CD14-positive monocyte (primary cell): Measurements from ENCODE around the gene PLEKHA7. TPM values are rescaled to one million over a fixed set of nuclear protein-coding genes. Genes with fewer than 3 reads are reported as not detected.

Source experiments
- DNase-seq, 3 donors: peaks; one replicate each; pipeline ENCODE4 v3.0.0-alpha.2; 2011 to 2022
- H2AFZ ChIP-seq: 2 replicates; pipeline ENCODE4 v1.6.0; 2012; ENCODE audit warnings: mild to moderate bottlenecking, low read depth, low read length, inconsistent platforms; ENCODE audit not compliant: insufficient read depth, poor library complexity, severe bottlenecking
- H3K27ac ChIP-seq, 2 donors: 1 replicate in 1 of 2; 2 replicates in 1 of 2; pipeline ENCODE4 v1.5.1; 2012 to 2013; ENCODE audit warnings: low read length in 2 of 2, control low read depth in 1 of 2, inconsistent platforms in 1 of 2, low read depth in 1 of 2, mild to moderate bottlenecking in 1 of 2
- H3K27me3 ChIP-seq, 2 donors: one replicate each; pipeline versions ENCODE4 v1.6.0 to v1.6.1; 2011 to 2013; ENCODE audit warnings: low read length in 2 of 2; ENCODE audit not compliant: control insufficient read depth in 2 of 2, insufficient read depth in 2 of 2
- H3K36me3 ChIP-seq, 2 donors: replicated peaks in 1 of 2; 1 replicate in 1 of 2; 2 replicates in 1 of 2; pipeline versions ENCODE4 v1.5.1 to v1.6.1; 2012 to 2013; ENCODE audit warnings: low read length in 2 of 2, control low read depth in 1 of 2, inconsistent platforms in 1 of 2, mild to moderate bottlenecking in 1 of 2; ENCODE audit not compliant: insufficient read depth in 2 of 2, control insufficient read depth in 1 of 2
- H3K4me1 ChIP-seq, 2 donors: 1 replicate in 1 of 2; 2 replicates in 1 of 2; pipeline versions ENCODE4 v1.5.1 to v1.6.1; 2012 to 2013; ENCODE audit warnings: low read length in 2 of 2, control low read depth in 1 of 2, inconsistent platforms in 1 of 2, mild to moderate bottlenecking in 1 of 2, moderate library complexity in 1 of 2; ENCODE audit not compliant: insufficient read depth in 2 of 2, control insufficient read depth in 1 of 2
- H3K4me2 ChIP-seq: replicated peaks from 2 replicates; pipeline ENCODE3; 2012; ENCODE audit warnings: low read length, moderate library complexity, mild to moderate bottlenecking; ENCODE audit not compliant: poor library complexity, severe bottlenecking; ENCODE audit errors: extremely low read depth
- H3K4me3 ChIP-seq, 3 experiments: fragments of 200-600 bp in 1 of 3; sonication (generic) in 1 of 3; replicated peaks in 1 of 3; 1 replicate in 2 of 3; 2 replicates in 1 of 3; pipeline ENCODE4 v1.5.1; 2011 to 2013; ENCODE audit warnings: low read length in 3 of 3, mild to moderate bottlenecking in 3 of 3, control low read depth in 2 of 3, low read depth in 2 of 3, inconsistent platforms in 1 of 3, moderate library complexity in 1 of 3
- H3K79me2 ChIP-seq: 2 replicates; pipeline ENCODE4 v1.6.0; 2012; ENCODE audit warnings: mild to moderate bottlenecking, control low read depth, inconsistent platforms, low read length, moderate library complexity; ENCODE audit not compliant: insufficient read depth
- H3K9ac ChIP-seq: 2 replicates; pipeline ENCODE4 v1.6.0; 2017; ENCODE audit warnings: low read length, mild to moderate bottlenecking; ENCODE audit not compliant: insufficient read depth, poor library complexity, severe bottlenecking
- H3K9me3 ChIP-seq, 2 donors: replicated peaks in 1 of 2; 1 replicate in 1 of 2; 2 replicates in 1 of 2; pipeline versions ENCODE4 v1.5.1 to v1.6.1; 2012 to 2013; ENCODE audit warnings: low read length in 2 of 2, control low read depth in 1 of 2; ENCODE audit not compliant: control insufficient read depth in 1 of 2, insufficient read depth in 1 of 2
- H4K20me1 ChIP-seq: 2 replicates; pipeline ENCODE4 v1.6.0; 2012; ENCODE audit warnings: mild to moderate bottlenecking, low read length, control low read depth, moderate library complexity; ENCODE audit not compliant: insufficient read depth
- H3K27ac Mint-ChIP-seq, 7 donors: one replicate each; pipeline ENCODE4 v1.8.0; 2020; ENCODE audit warnings: mild to moderate bottlenecking in 7 of 7, mixed read lengths in 7 of 7, moderate library complexity in 6 of 7, inconsistent platforms in 2 of 7
- H3K27me3 Mint-ChIP-seq, 3 donors: one replicate each; pipeline ENCODE4 v1.8.0; 2021 to 2022; ENCODE audit warnings: low read depth in 3 of 3, mild to moderate bottlenecking in 3 of 3, mixed read lengths in 3 of 3, moderate library complexity in 3 of 3, inconsistent platforms in 1 of 3
- H3K36me3 Mint-ChIP-seq, 2 donors: one replicate each; pipeline ENCODE4 v1.8.0; 2020; ENCODE audit warnings: mixed read lengths in 2 of 2, inconsistent platforms in 1 of 2, mild to moderate bottlenecking in 1 of 2
- H3K4me1 Mint-ChIP-seq: one replicate; pipeline ENCODE4 v1.8.0; 2020; ENCODE audit warnings: mild to moderate bottlenecking, mixed read lengths
- H3K4me3 Mint-ChIP-seq, 2 donors: one replicate each; pipeline ENCODE4 v1.8.0; 2020; ENCODE audit warnings: mild to moderate bottlenecking in 2 of 2, mixed read lengths in 2 of 2, moderate library complexity in 1 of 2
- H3K9me3 Mint-ChIP-seq, 7 donors: one replicate each; pipeline ENCODE4 v1.8.0; 2020 to 2022; ENCODE audit warnings: mixed read lengths in 7 of 7, mild to moderate bottlenecking in 6 of 7, moderate library complexity in 6 of 7, inconsistent platforms in 2 of 7
- WGBS: methylation state at CpG from one replicate; pipeline ENCODE4 v1.1.5; 2013; ENCODE audit warnings: missing lambda C conversion rate; ENCODE audit not compliant: insufficient coverage; 5-methylcytosine and 5-hydroxymethylcytosine counted together
- intact Hi-C, 2 donors: fragments of 100-400 bp; cut with micrococcal nuclease; formaldehyde crosslinking; loops; one replicate each; pipeline versions ENCODE4 v1.15.0 to v1.15.1; 2023
- polyA plus RNA-seq, 3 donors: library from polyadenylated mRNA; depleted of rRNA in 1 of 3; unstranded in 2 of 3; stranded (reverse) in 1 of 3; fragments of 300-500 nt in 2 of 3; fragments of >200 nt in 1 of 3; fragmentation: Illumina TruSeq in 2 of 3; gene quantifications; 1 replicate in 2 of 3; 2 replicates in 1 of 3; pipeline ENCODE4 v1.2.3, GENCODE V29; 2012 to 2021
- TF ChIP-seq, protein P1 (sequence below): fragments of 200-600 bp; IDR thresholded peaks from one replicate; pipeline ENCODE4 v1.8.0; 2022; ENCODE audit warnings: antibody characterized with exemption, mild to moderate bottlenecking

PLEKHA7 gene
- polyA plus RNA-seq, 3 donors: 0.05 to 0.92 (median 0.22) TPM

DNA sequence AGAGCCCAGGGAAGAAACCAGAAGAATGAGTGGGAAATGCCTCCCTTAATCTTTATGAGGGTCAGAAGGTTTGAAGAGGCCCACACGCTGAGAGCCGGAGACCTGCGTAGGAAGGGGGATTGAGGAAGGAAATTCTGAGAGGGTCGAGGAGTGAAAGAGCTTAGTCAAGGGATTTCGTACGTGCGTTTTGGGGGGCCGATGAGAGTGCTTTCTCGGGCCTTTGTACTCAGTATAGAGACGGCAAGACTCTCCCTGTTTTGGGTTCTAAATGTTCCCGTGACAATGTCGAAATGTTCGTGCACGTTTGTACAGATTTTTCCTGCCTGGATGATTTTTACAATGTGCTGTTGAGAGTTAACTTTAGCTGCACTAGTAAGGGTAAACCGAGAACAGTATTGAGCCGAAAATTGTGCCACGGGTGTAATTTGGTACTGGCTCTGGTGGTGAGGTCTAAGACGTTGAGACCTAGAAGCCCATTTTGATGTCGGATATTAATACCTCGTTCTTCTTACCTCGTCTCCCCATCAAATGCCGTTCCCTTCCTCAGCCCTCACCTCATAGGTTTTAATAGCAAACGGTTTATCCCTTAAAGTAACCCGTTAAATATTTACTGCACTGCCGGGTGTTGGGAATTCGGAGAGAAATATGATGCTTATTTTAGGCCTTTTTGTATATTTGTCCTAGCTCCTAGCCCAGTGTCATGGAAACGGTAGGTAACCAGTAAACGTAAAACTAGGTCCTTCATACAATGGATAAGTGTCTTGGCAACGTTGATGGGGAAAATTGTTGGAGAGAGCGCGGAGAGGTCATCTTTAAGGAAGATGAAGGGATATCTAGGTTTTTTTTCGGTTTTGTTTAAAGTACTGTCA is 275.0 kb downstream of the PLEKHA7 start:
- H3K4me3 ChIP-seq: peak overlapping the region; percentile 66 to 94 (median 83)
- 3% methylated on average over 15 of the region's 32 CpGs for WGBS
- H3K27ac Mint-ChIP-seq: no peak overlapping the region
- DNase-seq: peak in 1 of 3 donors; percentile 56
- H3K79me2 ChIP-seq: peaks cover 66% of the 10 kb centered on the region
- peak overlapping the region; percentile 99 for H3K9ac ChIP-seq
- H3K36me3 Mint-ChIP-seq: peaks cover 15 to 25% of the 10 kb centered on the region in 2 donors
- H3K9me3 Mint-ChIP-seq: no peaks in the 10 kb centered on the region
- TF ChIP-seq, protein P1, sequence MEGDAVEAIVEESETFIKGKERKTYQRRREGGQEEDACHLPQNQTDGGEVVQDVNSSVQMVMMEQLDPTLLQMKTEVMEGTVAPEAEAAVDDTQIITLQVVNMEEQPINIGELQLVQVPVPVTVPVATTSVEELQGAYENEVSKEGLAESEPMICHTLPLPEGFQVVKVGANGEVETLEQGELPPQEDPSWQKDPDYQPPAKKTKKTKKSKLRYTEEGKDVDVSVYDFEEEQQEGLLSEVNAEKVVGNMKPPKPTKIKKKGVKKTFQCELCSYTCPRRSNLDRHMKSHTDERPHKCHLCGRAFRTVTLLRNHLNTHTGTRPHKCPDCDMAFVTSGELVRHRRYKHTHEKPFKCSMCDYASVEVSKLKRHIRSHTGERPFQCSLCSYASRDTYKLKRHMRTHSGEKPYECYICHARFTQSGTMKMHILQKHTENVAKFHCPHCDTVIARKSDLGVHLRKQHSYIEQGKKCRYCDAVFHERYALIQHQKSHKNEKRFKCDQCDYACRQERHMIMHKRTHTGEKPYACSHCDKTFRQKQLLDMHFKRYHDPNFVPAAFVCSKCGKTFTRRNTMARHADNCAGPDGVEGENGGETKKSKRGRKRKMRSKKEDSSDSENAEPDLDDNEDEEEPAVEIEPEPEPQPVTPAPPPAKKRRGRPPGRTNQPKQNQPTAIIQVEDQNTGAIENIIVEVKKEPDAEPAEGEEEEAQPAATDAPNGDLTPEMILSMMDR: no peak
- no peak overlapping the region for H3K4me3 Mint-ChIP-seq
- H4K20me1 ChIP-seq: peaks cover 26% of the 10 kb centered on the region
- peaks cover 19% of the 10 kb centered on the region for H3K4me1 Mint-ChIP-seq
- H3K9me3 ChIP-seq: no peaks in the 10 kb centered on the region
- no peaks in the 10 kb centered on the region for H3K27me3 ChIP-seq
- intact Hi-C loops: loop anchor here (2.0 to 5.0 kb wide), 2 partner anchors 338 kb away; partner anchors contain the start of gene RPS13 (in 2 of the 2)
- H3K36me3 ChIP-seq: peaks cover 3 to 20% of the 10 kb centered on the region in 2 donors
- peaks cover 24 to 27% of the 10 kb centered on the region in 2 donors for H3K4me1 ChIP-seq
- peak overlapping the region; percentile 78 for H3K4me2 ChIP-seq
- H2AFZ ChIP-seq: peak overlapping the region; percentile 89
- peaks cover 0 to 2% (median 0%) of the 10 kb centered on the region in 3 donors for H3K27me3 Mint-ChIP-seq
- H3K27ac ChIP-seq: peak overlapping the region; percentile 91 to 98

DNA sequence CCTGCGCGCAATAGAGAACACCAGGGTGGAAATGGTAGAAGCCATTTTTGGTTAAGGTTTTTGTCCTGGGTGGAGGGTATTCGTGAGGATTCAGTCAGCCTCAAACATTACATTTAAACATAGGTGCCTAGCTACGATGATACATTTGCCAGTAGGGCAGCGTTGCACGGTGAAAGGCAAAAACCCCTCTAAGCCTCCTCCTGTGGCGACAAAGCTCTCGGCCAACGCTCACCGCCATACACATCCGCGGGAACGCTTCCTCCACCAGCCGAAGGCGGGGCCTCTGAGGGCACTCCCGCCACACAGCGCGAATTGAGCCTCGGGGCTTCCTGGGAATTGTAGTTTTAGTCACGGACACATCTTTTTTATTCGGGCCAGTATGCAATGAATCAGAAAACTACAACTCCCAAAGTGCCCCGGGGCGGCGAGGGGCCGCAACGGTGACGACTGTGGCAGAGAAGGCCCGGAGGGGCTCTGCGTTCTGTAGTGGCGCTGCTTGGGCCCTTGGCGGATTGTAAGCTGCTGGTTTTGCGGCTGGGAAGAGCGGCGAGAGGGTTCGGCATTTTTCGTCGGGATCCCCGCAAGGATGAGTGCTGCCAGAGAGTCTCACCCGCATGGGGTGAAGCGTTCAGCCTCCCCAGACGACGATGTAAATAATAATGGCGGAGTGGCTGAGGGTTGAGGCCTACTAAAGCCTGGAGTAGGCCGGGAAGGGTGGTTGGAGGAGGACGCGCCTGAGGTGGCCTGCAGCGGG is 275.8 kb downstream of the PLEKHA7 start, which contains the start of gene C11orf58:
C11orf58 (plus strand) TSS at position 455 of the 754 bp plus-strand sequence; CDS start at position 587, 132 bp downstream.
- DNase-seq: peak; percentile 94 to 95 (median 95)
- peak within 1 kb of the TSS in 2 of 7 donors; percentile 53 to 65 for H3K27ac Mint-ChIP-seq
- TF ChIP-seq, protein P1: no peak
- H3K27ac ChIP-seq: peak within 1 kb of the TSS; percentile 91 to 98
- H3K36me3 Mint-ChIP-seq: peaks cover 11 to 23% of the 10 kb centered on the region in 2 donors
- peaks cover 0 to 16% of the 10 kb centered on the region in 2 donors for H3K36me3 ChIP-seq
- no peaks in the 10 kb centered on the region for H3K9me3 Mint-ChIP-seq
- peaks cover 17% of the 10 kb centered on the region for H3K4me1 Mint-ChIP-seq
- peaks cover 0 to 3% (median 0%) of the 10 kb centered on the region in 3 donors for H3K27me3 Mint-ChIP-seq
- H3K4me3 ChIP-seq: peak within 1 kb of the TSS; percentile 66 to 94 (median 83)
- H2AFZ ChIP-seq: peak within 1 kb of the TSS; percentile 89
- H3K79me2 ChIP-seq: peaks cover 59% of the 10 kb centered on the region
- H3K4me1 ChIP-seq: peaks cover 24 to 27% of the 10 kb centered on the region in 2 donors
- H3K4me3 Mint-ChIP-seq: no peak within 1 kb of the TSS
- peak within 1 kb of the TSS; percentile 78 for H3K4me2 ChIP-seq
- intact Hi-C loops: loop anchor here (2.0 to 5.0 kb wide), 2 partner anchors 338 to 339 kb away; partner anchors contain the start of gene RPS13 (in 2 of the 2)
- H3K9ac ChIP-seq: peak within 1 kb of the TSS; percentile 99
- 0% methylated on average over 41 of the region's 47 CpGs for WGBS
- H3K27me3 ChIP-seq: no peaks in the 10 kb centered on the region
- no peaks in the 10 kb centered on the region for H3K9me3 ChIP-seq
- peaks cover 22% of the 10 kb centered on the region for H4K20me1 ChIP-seq
